DMS79 (cell line): Measurements from ENCODE around the gene C11orf58.

ENCODE experiments used
- DNase-seq: peaks from one replicate; lab custom pipeline; 2025; lab: John Stamatoyannopoulos, UW

C11orf58 gene

GRCh38 chr11:16738193-16738946 is at the start of gene C11orf58:
Gene C11orf58, plus strand, starts transcription at chr11:16738647. Its CDS starts 132 bp downstream, at chr11:16738779.
- DNase-seq, result peak; percentile 94

DNA sequence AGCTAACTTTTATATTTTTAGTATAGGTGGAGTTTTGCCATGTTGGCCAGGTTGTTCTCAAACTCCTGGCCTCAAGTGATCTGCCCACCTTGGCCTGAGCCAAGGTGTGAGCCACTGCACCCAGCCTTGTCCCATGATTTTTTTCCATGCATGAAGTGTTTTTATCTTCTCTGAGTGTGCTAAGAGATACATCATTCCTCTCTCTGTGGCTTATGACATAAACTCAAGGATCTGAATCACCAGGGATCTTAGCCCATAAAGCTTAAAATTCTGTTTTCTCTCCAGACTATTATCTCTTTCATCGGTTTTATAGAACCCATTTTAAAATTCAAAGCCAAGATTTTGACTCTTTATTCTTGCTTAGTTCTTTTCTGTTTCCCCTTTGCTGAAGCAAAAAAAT is 48.4 kb upstream of the C11orf58 start:
- no peak for DNase-seq

DNA sequence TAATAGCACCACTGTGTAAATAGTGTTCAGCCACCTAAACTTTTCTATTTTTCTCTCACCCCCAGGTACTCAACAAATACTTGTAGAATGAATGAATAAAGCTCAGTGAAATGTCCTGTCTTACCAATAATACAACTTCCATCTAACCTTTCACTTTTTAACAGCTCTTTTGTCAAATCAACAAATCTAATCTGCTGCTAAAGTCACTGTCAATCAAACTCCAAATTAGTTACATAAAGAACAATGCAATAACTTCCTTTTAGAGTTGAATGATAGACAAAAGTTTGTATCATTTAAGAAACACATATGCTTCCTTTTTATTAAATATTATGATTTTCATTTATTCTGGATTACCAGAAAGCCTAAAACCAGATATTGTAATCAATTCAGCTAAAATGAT is 34.7 kb upstream of the C11orf58 start:
- DNase-seq, result no peak

GRCh38 chr11:16713594-16713993 is 24.9 kb upstream of the C11orf58 start:
- no peak for DNase-seq

DNA sequence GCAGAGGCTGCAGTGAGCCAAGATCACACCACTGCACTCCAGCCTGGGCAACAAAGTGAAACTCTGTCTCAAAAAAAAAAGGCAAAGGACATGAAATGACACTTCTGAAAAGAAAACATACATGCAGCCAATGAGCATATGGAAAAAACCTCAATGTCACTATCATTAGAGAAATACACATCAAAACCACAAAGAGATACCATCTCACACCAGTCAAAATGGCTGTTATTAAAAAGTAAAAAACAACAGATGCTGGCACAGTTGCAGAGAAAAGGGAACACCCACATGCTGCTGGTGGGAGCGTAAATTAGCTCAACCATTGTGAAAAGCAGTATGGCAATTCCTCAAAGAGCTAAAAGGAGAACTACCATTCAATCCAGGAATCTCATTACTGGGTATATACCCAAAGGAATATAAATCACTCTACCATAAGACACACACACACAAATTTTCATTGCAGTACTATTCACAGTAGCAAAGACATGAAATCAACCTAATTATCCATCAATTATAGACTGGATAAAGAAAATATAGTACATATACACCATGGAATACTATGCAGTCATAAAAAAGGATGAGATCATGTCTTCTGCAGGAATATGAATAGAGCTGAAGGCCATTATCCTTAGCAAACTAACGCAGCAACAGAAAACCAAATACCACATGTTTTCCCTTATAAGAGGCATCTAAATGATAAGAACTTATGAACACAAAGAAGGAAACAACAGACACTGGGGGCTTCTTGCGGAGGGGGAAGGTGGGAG is 15.7 kb upstream of the C11orf58 start:
- DNase-seq, result no peak

DNA sequence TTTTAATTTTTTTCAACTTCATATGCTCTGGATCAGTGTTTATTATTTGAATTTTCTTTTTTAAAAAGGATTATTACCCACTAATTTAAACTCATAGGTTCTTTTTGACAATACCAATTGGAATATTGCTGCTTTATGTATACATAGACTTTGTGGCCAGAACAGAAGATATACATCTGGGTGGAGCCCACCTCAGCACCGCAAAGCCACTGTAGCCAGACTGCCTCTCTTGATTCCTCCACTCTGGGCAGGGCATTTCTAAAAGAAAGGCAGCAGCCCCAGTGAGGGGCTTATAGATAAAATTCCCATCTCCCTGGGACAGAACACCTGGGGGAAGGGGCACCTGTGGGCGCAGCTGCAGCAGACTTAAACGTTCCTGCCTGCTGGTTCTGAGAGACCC is 10.6 kb upstream of the C11orf58 start:
- DNase-seq, result no peak

DNA sequence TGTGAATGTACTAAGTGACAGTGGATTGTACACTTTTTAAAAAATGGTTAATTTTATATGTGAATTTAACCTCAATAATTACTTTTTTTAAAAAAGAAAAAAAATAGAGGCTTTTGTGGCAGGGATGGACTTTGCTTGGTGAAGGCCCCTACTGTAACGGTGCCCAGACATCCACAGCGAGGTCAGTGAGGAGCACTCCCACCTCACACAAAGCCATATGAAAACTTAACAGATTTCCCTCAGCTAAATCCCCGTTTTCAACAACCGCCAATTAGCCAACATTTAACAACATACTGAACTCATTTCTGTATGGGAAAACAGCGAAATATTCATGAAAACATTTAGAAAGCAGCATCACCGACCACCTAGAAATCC is 642 bp upstream of the C11orf58 start:
- peak; percentile 54 for DNase-seq

DNA sequence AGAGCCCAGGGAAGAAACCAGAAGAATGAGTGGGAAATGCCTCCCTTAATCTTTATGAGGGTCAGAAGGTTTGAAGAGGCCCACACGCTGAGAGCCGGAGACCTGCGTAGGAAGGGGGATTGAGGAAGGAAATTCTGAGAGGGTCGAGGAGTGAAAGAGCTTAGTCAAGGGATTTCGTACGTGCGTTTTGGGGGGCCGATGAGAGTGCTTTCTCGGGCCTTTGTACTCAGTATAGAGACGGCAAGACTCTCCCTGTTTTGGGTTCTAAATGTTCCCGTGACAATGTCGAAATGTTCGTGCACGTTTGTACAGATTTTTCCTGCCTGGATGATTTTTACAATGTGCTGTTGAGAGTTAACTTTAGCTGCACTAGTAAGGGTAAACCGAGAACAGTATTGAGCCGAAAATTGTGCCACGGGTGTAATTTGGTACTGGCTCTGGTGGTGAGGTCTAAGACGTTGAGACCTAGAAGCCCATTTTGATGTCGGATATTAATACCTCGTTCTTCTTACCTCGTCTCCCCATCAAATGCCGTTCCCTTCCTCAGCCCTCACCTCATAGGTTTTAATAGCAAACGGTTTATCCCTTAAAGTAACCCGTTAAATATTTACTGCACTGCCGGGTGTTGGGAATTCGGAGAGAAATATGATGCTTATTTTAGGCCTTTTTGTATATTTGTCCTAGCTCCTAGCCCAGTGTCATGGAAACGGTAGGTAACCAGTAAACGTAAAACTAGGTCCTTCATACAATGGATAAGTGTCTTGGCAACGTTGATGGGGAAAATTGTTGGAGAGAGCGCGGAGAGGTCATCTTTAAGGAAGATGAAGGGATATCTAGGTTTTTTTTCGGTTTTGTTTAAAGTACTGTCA is 734 bp downstream of the C11orf58 start:
- peak; percentile 45 for DNase-seq

DNA sequence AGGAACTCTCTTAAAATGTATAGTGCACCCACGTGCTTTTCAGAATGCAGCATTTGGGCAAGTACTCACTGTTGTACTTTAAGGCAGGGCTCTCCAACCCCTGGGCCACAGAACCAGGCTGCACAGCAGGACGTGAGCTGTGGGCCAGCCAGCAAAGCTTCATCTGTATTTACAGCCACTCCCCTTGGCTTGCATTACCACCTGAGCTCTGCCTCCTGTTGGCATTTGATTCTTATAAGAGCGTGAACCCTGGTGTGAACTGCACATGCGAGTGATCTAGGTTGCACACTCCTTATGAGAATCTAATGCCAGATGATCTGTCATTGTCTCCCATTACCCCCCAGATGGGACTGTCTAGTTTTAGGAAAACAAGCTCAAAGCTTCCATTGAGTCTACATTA is 3.0 kb downstream of the C11orf58 start:
- DNase-seq, result no peak

DNA sequence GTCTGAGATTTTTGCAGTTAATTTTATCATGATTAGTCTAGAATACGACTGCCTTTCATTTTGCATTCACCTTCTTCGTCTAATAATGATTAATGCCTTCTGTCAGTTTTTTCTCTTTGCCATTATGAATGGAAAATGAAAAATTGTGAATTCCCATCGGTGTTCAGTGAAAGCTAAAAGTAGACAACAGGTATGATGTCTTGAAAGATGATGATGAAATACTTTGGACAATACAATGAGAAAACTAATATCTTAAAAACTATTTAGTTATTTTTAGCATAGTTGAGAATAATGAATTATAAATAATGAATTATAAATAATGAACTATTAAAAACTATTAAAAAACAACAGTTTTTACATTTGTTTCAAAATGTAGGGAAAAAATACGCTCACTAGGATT is 5.0 kb downstream of the C11orf58 start:
- no peak for DNase-seq

DNA sequence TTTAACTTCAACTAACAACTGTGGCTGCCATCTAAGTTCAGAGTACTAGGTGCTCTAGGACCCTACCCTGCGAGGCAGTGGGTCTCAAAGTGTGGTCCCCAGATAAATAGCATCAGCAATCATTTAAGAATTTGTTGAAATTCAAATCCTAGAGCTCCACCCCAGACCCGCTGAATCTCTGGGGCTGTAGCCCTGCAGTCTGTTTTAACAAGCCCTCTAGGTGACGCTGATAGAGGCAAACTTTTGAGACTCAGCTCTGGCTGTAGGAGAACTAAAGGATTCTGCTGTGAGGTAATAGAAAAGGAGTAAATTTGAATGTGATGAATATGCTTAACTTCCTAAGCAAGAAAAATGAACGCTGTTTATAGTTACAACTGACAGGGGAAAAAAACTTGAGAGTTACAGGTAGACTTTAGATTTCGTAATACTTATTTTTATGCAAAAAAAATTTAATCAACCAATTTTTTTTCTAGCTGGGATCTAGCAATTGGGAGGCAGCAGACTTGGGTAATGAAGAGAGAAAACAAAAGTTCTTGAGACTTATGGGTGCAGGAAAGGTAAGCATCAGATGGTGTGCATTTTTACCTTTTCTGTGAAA is 5.8 kb downstream of the C11orf58 start:
- DNase-seq, result no peak

DNA sequence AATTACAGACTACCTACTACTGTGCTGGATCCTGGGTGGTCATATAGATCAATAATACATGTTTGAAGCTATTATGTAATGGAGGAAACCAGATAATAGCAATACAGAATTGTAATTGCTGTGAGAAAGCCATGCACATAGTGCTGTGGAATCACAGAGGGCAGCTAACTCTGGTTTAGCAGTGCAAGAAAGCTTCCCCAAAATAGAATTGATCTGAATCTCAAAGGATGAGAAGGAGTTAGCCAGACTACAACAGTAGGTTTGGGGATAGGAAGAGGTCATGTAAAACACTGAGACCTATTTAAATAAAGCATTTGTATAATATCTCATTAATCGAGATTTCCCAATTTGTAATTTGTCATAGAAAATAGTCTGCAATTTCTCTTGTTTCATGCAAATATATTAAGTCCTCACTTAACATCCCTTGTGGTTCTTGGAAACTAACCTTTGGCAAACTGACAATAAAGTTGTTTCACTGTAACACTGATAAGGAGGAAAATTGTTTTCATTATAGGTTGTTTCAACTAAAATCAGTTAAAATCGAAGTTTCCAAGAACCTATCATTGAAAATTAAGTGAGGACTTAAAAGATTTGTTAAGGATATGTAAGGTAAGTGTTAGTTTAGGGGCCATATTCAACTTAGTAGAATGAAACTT is 7.6 kb downstream of the C11orf58 start:
- DNase-seq, result no peak

GRCh38 chr11:16749092-16749491 is 10.6 kb downstream of the C11orf58 start:
- DNase-seq, result no peak

DNA sequence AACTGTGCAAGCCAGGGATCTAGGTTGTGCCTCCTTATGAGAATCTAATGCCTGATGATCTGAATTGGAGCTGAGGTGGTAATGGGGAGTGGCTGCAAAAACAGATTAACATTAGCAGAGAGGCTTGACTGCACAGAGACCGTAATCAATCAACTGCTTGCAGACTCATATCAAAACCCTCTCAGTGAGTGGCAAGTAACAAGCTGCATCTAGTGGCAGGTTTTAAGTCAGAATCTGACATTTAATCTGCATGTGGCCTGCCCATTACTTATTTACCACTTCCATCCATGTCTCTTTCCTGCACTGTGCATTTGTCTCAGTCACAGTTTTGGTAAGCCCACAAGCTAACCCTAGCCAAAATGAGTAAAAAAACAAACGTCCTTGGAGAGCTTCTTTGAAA is 11.2 kb downstream of the C11orf58 start:
- no peak for DNase-seq

GRCh38 chr11:16750417-16750816 is 12.0 kb downstream of the C11orf58 start:
- DNase-seq, result no peak

DNA sequence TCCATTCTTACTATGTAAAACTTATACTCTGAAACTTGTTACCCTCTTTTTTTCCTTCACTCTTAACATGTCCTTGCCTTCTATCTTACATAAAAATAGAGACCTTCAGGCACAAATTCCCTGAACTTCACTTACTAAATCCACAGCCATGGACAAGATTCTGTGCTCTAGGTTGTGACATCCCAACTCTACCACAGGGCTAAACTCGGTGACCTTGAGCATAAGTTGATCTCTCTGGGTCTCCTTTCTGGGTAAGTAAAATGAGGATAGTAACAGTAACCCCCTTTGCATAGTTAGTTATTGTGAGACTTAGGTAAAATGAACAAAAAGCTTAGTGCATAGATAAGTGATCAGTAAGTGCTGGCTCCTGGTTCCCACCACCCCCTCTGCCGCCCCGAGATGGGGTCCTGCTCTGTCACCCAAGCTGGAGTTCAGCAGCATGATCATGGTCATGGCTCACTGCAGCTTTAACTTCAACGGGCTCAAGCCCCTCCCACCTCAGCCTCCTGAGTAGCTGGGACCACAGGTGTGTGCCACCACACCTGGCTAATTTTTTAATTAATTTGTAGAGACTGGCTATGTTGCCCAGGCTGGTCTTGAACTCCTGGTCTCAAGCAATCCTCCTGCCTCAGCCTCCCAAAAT is 20.1 kb downstream of the C11orf58 start:
- no peak for DNase-seq

- no peak for DNase-seq
Measured at GRCh38 chr11:16759857-16760508, 21.5 kb downstream of the C11orf58 start.

- DNase-seq, result no peak
Measured at GRCh38 chr11:16763746-16764145, 25.3 kb downstream of the C11orf58 start.

DNA sequence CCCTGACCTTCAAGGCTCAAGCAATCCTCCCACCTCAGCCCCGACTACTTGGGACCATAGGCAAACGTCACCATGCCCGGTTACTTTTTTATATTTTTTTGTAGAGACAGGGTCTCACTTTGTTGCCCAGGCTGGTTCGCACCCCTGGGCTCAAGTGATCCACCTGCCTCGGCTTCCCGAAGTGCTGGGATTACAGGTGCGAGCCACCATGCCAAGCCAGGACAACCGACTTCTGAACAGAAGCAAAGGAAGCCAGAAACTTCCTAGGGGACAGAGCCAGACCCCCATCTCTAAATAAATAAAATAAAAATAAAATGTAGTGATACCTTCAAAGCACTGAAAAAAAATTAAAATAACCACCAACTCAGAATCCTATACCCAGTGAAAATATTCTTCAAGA is 26.4 kb downstream of the C11orf58 start:
- no peak for DNase-seq

GRCh38 chr11:16767137-16767536 is 28.7 kb downstream of the C11orf58 start:
- no peak for DNase-seq

GRCh38 chr11:16767957-16768356 is 29.5 kb downstream of the C11orf58 start:
- no peak for DNase-seq
